Activated CD4-positive, CD25-positive, alpha-beta regulatory T cell treated with anti-CD3 and anti-CD28 coated beads, Interleukin-2, amount 50 U/mL, for 24 hours (primary cell): ENCODE measurements around the gene PHF5A.

ENCODE experiments used
- ATAC-seq, 2 donors: fragments of 150-1000 bp; cut with Tn5 transposase; one replicate each; pipeline ENCODE4 v1.10.0; 2021; ENCODE audit warnings: mild to moderate bottlenecking in 1 of 2, moderate library complexity in 1 of 2

Gene PHF5A

GRCh38 chr22:41411021-41411851 is 57.3 kb downstream of the PHF5A start:
- no peak for ATAC-seq

GRCh38 chr22:41410311-41410751 is 58.2 kb downstream of the PHF5A start:
- no peak for ATAC-seq
